Retinal pigment epithelial cell (primary cell): ENCODE results near the gene OGDH.
"Not testable (repeated sequence)": the region's sequence is repeated elsewhere in the genome, so short reads cannot be mapped to it uniquely, and the experiment has no call there.

Source experiments
- DNase-seq: peaks from one replicate; pipeline ENCODE4 v3.0.0-alpha.2; 2010; ENCODE audit warnings: low read depth
- H3K4me3 ChIP-seq: 2 replicates; pipeline ENCODE4 v1.5.1; 2011; ENCODE audit warnings: mild to moderate bottlenecking, low read length, control low read depth, moderate library complexity
- TF ChIP-seq, protein P1 (sequence below): conservative IDR thresholded peaks from 2 replicates; pipeline ENCODE4 v1.5.1; 2011; ENCODE audit warnings: low read depth, low read length, control low read depth, inconsistent platforms

Gene OGDH

DNA sequence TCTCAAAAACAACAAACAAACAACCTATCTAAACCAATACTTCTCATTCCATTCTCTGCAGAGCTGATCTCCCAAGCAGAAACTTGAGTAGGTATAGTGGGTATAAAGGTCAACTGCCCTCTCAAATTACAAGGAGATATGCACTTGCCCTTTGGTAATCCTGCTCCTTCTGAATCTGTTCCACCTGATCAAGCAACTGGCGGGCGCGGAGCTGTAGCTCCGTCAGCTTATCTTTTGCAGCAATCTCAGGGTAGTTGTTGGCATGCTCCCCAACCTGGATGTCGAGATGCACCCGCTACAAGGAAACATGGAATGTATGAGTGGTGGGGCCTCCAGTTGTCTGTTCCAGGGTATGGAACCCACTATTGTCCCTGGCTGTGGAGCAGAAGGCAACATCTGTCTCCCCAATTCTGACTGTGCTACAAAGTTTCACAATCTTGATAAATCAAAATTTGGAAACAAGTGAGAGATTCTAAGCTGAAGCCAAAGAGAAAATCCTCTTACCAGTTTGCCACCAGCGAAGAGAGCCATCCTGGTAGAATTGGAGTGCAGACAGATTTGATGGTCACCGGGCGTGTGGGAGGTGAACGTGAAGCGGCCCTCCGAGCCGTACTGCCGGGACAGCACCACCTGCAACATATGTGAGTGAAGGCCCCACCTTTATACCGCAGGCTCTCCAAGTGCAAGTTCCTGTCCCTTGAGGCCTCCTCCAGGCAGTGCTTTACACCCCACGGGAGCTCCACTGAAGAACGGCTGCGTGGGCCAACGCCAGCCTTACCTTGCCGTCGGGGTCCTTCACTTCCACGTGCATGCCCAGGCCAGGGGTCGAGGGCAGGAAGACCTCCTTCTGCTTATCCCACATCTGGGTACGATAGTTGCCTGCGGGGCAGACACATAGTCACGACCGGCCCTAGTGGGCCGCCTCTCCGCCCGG lies 25.2 kb upstream of the OGDH start:
- H3K4me3 ChIP-seq: peak overlapping the region; percentile 81
- TF ChIP-seq, protein P1, sequence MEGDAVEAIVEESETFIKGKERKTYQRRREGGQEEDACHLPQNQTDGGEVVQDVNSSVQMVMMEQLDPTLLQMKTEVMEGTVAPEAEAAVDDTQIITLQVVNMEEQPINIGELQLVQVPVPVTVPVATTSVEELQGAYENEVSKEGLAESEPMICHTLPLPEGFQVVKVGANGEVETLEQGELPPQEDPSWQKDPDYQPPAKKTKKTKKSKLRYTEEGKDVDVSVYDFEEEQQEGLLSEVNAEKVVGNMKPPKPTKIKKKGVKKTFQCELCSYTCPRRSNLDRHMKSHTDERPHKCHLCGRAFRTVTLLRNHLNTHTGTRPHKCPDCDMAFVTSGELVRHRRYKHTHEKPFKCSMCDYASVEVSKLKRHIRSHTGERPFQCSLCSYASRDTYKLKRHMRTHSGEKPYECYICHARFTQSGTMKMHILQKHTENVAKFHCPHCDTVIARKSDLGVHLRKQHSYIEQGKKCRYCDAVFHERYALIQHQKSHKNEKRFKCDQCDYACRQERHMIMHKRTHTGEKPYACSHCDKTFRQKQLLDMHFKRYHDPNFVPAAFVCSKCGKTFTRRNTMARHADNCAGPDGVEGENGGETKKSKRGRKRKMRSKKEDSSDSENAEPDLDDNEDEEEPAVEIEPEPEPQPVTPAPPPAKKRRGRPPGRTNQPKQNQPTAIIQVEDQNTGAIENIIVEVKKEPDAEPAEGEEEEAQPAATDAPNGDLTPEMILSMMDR: no peak
- DNase-seq: no peak

DNA sequence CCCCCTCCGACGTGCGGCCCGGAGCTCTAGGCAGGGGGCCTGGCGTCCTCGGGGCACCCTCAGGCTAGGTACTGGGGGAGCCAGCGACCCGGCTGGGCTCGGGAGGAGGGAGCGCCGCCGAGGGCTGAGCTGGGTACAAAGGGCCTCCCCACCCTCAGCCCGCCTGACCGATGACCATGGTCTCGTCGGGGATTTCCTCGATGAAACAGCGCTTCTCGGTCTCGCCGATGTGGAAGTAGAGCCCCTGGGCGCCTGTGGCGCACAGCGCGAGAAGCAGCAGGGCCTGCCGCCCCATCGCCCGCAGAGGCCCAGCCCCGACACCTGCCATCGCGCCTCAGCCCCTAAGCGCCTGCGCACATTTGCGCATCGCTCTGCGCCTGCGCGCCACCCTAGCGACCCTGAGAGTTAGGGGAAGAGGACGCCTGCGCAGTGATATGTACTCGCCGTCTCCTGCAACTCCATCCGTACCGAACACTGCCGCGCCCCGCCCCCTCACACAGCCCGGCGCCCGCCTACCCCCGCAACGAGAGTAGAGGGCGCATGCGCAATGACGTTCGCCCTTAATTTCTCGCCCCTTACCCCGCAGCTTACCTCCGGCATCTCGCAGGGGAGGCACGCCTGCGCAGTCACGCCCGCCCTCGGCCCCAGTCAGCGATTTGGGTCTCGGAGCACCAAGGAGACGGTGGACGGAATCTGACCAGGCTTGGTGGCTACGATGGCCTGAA lies 24.4 kb upstream of the OGDH start, which contains the start of gene TMED4:
TSS of gene TMED4 (minus strand) at position 353 of the 725 bp plus-strand sequence. CDS start at position 328, 25 bp downstream.
- TF ChIP-seq, protein P1: no peak
- peak; percentile 92 for DNase-seq
- peak within 1 kb of the TSS; percentile 81 for H3K4me3 ChIP-seq

DNA sequence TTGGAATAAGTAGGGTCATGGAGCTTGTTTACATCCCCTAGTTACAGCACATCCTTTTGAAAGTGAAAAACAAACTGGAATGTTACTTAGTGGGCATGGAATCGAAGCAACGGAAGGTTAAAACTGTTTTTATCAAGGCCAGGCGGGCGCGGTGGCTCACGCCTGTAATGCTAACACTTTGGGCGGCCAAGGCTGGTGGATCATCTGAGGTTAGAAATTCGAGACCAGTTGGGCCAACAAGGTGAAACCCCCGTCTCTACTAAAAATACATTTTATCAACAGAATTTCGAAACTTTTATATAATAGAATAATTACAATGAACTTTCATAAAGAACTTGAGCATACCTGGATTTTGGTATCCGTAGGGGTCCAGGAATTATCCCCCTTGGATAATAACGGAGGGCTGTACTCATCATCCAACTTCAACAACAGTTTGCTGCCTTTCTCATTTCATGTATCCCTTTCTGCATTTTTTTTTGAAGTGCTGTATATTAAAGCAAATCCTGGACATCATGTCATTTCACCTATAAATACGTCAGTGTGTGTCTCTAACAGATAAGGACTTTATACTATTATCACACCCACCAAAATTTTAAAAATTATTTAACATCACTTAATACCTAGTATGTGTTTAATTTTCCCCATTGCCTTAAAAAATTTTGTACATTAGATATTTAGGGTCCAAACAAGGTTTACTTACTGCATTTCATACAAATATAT lies 23.1 kb upstream of the OGDH start:
- DNase-seq: no peak
- TF ChIP-seq, protein P1: no peak
- H3K4me3 ChIP-seq: peak overlapping the region; percentile 57

DNA sequence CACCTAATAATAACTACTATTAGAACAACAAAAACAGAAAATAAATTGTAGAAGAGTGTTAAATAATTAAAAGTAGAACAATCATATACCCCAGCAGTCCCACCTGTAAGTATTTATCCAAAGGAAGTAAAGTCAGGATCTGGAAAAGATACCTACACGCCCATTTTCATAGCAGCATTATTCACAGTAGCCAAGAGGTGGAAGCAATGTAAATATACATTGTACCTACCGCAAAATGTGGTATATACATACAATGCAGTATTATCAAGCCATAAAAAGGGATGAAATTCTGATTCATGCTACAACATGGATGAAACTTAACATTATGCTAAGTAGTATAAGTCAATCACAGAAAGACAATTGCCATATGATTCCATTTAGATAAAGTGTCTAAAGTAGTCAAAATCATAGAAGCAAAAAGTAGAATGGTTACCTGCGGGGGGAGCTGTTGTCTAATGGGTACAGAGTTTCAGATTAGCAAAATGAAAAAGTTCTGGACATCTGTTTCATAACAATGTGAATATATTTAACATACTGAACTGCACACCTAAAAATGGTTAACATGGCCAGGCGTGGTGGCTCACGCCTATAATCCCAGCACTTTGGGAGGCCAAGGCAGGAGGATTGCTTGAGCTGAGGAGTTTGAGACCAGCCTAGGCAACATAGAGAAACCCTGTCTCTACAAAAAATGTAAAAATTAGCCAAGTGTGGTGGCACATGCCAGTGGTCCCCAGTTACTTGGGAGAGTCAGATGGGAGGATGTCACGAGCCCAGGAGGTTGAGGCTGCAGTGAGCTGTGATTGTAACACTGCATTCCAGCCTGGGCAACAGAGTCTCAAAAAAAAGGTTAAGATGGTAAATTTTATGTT lies 18.4 kb upstream of the OGDH start:
- TF ChIP-seq, protein P1: peak; percentile 64
- no peak overlapping the region for H3K4me3 ChIP-seq
- no peak for DNase-seq

DNA sequence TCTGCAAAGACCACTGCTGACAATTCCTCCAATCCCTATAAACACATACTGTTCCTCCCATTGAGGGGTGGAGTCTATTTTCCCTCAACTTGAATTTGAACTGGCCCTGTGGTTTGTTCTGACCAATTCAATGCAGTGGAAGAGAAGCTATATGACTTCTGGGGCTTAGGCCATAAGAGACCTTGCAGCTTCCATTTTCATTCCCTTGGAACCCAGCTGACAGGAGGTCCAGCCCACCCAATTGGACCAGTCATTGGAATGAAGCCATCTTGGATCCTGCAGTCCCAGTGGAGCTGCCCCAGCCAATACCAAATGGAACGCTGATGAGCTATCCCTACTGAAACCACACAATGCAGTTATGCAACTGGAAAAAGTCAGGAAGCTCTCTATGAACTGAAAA lies 15.5 kb upstream of the OGDH start:
- TF ChIP-seq, protein P1: no peak
- no peak for DNase-seq

DNA sequence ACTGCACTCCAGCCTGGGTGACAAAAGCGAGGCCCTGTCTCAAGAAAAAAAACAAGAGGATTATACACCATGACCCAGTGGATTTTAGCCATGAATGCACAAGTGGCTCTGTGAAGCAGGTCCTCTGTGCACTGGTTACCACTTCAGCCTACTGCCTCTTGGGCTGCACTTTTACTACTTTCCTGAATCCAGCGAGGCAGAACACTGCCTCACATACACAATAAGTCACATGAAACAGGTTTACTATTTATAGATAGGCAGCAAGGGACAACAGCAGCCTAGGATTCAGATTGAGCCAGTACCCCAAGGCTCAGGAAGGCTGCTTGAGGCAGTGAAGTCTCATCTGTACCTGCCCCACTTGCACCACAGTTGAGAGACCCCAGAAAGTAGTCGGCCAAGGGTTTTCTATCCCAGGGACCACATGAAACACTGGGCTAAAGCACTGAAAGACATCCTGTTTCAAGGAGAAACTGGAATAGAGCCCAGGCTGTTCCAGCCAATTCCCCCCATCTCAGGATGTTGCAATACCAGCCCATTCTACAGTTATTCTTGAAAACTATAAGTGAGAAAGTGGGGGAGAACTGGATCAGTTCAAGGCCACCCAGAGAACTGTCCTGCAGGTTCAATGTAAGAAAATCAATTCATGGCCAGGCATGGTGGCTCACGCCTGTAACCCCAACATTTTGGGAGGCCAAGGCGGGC lies 10.3 kb upstream of the OGDH start:
- H3K4me3 ChIP-seq: no peak overlapping the region
- DNase-seq: no peak
- TF ChIP-seq, protein P1: peak; percentile 19

More for the DNA sequence above, 15.5 kb upstream of the OGDH start:
- H3K4me3 ChIP-seq: no peak overlapping the region

DNA sequence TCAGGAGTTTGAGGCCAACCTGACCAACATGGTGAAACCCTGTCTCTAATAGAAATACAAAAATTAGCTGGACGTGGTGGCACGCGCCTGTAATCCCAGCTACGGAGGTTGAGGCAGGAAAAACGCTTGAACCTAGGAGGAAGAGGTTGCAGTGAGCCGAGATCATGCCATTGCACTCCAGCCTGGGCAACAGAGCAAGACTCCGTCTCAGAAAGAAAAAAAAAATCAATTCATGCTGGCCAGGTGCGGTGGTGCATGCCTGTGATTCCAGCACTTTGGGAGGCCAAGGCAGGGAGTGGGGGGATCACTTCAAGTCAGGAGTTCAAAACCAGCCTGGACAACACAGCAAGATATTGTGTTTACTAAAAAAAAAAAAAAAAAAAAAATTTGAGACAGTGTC lies 9.2 kb upstream of the OGDH start:
- DNase-seq, H3K4me3 ChIP-seq: not testable (repeated sequence)
